HepG2 (cell line): Measurements from ENCODE around the gene COA1.

ENCODE experiments used
- NR2F2 ChIP-seq: IDR thresholded peaks from 2 replicates; pipeline ENCODE4 v1.6.1; 2012; ENCODE audit warnings: low read depth, inconsistent platforms, borderline replicate concordance
- PCBP1 ChIP-seq: fragments of 200-400 bp; formaldehyde crosslinking; IDR thresholded peaks from 2 replicates; pipeline ENCODE4 v1.6.1; 2017; ENCODE audit warnings: mild to moderate bottlenecking, low read depth, low read length, borderline replicate concordance
- SMYD3 ChIP-seq: sonication (generic); formaldehyde crosslinking; IDR thresholded peaks from 2 replicates; pipeline ENCODE4 v1.8.1; 2023; ENCODE audit warnings: mild to moderate bottlenecking, missing genetic modification reagents
- TP53 ChIP-seq: sonication (generic); formaldehyde crosslinking; conservative IDR thresholded peaks from 2 replicates; pipeline ENCODE4 v1.4.0; 2020; ENCODE audit warnings: missing genetic modification reagents
- ZFP36L1 ChIP-seq: sonication (generic); formaldehyde crosslinking; IDR thresholded peaks from 2 replicates; pipeline ENCODE4 v1.8.0; 2022; ENCODE audit warnings: mild to moderate bottlenecking, missing genetic modification reagents, moderate library complexity
- ZFX ChIP-seq: sonication (generic); formaldehyde crosslinking; IDR thresholded peaks from 2 replicates; pipeline ENCODE4 v1.4.0; 2020; ENCODE audit warnings: mild to moderate bottlenecking, low read depth, missing genetic modification reagents, moderate library complexity
- ZNF24 ChIP-seq: fragments of 450-650 bp; IDR thresholded peaks from 2 replicates; pipeline ENCODE4 v1.6.1; 2017; ENCODE audit warnings: antibody characterized with exemption, mild to moderate bottlenecking

- TF ChIP-seq ZFP36L1 (CRISPR knock-in tag) (no peak), ZNF24 (no peak), SMYD3 (CRISPR knock-in tag) (no peak), NR2F2 (no peak), TP53 (no peak), PCBP1 (no peak), ZFX (CRISPR knock-in tag) (no peak)
Measured at GRCh38 chr7:43649755-43650274, 79.5 kb downstream of the COA1 start.
